OCI-LY1 (cell line): ENCODE data around the gene NSD1.

ENCODE experiments used
- EZH2 ChIP-seq: fragments of 200-600 bp; sonication (generic), shearing (Covaris generic); IDR thresholded peaks from 2 replicates; pipeline ENCODE4 v1.8.0; 2017; ENCODE audit warnings: borderline replicate concordance, mixed run types, mild to moderate bottlenecking, antibody characterized with exemption, low read length, moderate library complexity, mixed read lengths
- TF ChIP-seq, protein P1 (sequence below): fragments of 200-600 bp; sonication (generic), shearing (Covaris generic); IDR thresholded peaks from 2 replicates; pipeline ENCODE4 v1.5.1; 2017; ENCODE audit warnings: mild to moderate bottlenecking, antibody characterized with exemption, low read length, moderate library complexity, mixed read lengths

DNA sequence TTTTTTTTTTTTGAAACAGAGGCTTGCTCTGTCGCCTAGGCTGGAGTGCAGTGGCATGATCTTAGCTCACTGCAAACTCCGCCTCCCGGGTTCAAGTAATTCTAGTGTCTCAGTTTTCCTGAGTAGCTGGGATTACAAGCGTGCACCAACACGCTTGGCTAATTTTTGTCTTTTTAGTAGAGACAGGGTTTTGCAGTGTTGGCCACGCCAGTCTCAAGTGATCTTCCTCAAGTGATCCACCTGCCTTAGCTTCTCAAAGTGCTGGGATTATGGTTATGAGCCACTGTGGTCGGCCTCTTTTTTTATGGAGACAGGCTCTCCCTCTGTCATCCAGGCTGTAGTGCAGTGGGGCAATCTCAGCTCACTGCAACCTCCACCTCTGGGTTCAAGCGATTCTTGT lies 87.0 kb downstream of the NSD1 start:
- TF ChIP-seq, protein P1, sequence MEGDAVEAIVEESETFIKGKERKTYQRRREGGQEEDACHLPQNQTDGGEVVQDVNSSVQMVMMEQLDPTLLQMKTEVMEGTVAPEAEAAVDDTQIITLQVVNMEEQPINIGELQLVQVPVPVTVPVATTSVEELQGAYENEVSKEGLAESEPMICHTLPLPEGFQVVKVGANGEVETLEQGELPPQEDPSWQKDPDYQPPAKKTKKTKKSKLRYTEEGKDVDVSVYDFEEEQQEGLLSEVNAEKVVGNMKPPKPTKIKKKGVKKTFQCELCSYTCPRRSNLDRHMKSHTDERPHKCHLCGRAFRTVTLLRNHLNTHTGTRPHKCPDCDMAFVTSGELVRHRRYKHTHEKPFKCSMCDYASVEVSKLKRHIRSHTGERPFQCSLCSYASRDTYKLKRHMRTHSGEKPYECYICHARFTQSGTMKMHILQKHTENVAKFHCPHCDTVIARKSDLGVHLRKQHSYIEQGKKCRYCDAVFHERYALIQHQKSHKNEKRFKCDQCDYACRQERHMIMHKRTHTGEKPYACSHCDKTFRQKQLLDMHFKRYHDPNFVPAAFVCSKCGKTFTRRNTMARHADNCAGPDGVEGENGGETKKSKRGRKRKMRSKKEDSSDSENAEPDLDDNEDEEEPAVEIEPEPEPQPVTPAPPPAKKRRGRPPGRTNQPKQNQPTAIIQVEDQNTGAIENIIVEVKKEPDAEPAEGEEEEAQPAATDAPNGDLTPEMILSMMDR: no peak
- TF ChIP-seq EZH2: no peak
